WERI-Rb-1 (cell line): Measurements from ENCODE around the gene IGFLR1.

ENCODE experiments used
- DNase-seq: peaks from one replicate; pipeline ENCODE4 v3.0.0-alpha.2; 2020
- H3K27ac ChIP-seq: fragments of 250-450 bp; sonication (Bioruptor Pico); 2 replicates; pipeline ENCODE4 v1.5.1; 2020; ENCODE audit warnings: mild to moderate bottlenecking, moderate library complexity
- H3K27me3 ChIP-seq: fragments of 250-450 bp; sonication (Bioruptor Pico); 2 replicates; pipeline ENCODE4 v1.5.1; 2021; ENCODE audit warnings: mild to moderate bottlenecking, low read depth, moderate library complexity; ENCODE audit not compliant: insufficient read depth, severe bottlenecking
- H3K36me3 ChIP-seq: fragments of 250-450 bp; sonication (Bioruptor Pico); 2 replicates; pipeline ENCODE4 v1.5.1; 2020; ENCODE audit warnings: mild to moderate bottlenecking, moderate library complexity
- H3K4me3 ChIP-seq: 2 replicates; pipeline ENCODE4 v1.5.1; 2011; ENCODE audit warnings: low read depth, mild to moderate bottlenecking, control low read depth, low read length
- H3K9me3 ChIP-seq: fragments of 250-450 bp; sonication (Bioruptor Pico); 2 replicates; pipeline ENCODE4 v1.5.1; 2021; ENCODE audit warnings: mild to moderate bottlenecking, moderate library complexity; ENCODE audit not compliant: severe bottlenecking
- CTCF ChIP-seq: IDR thresholded peaks from 2 replicates; pipeline ENCODE4 v1.5.1; 2011; ENCODE audit warnings: low read depth, mild to moderate bottlenecking, control low read depth, inconsistent platforms, low read length

The IGFLR1 gene

GRCh38 chr19:35743640-35744429, 1.6 kb upstream of the IGFLR1 start:
- Histone ChIP-seq H3K36me3 (peaks cover 12% of the 10 kb centered on the region), H3K9me3 (no peaks in the 10 kb centered on the region), H3K27ac (no peak overlapping the region), H3K27me3 (no peaks in the 10 kb centered on the region), H3K4me3 (no peak overlapping the region)
- no peak for TF ChIP-seq CTCF
- DNase-seq = no peak

DNA sequence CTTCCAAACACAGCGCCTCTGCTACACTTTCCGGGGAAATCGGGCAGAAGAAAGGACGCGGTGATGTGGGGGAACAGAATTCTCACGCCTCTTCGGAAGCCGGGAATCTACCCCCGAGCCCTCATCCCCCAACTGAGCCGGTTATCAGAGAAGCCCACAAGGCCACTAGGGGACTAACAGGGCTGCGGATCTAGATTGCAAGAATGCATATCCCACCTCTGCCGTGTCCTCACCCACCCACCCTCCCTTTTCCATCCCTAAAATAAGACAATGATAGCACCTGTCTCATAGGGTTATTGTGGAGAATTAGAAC, 1.1 kb downstream of the IGFLR1 start:
- no peak for TF ChIP-seq CTCF
- Histone ChIP-seq H3K36me3 (peaks cover 37% of the 10 kb centered on the region), H3K27me3 (no peaks in the 10 kb centered on the region), H3K4me3 (peak overlapping the region; percentile 72), H3K9me3 (no peaks in the 10 kb centered on the region), H3K27ac (peak overlapping the region; percentile 91)
- no peak for DNase-seq

- peak overlapping the region; percentile 91 for H3K27ac ChIP-seq
- peak; percentile 99 for DNase-seq
- peaks cover 43% of the 10 kb centered on the region for H3K36me3 ChIP-seq
- no peaks in the 10 kb centered on the region for H3K27me3 ChIP-seq
- no peaks in the 10 kb centered on the region for H3K9me3 ChIP-seq
- no peak; the same call in 1 of the 2 replicates for TF ChIP-seq CTCF
- peak overlapping the region; percentile 72 for H3K4me3 ChIP-seq
Measured at GRCh38 chr19:35740423-35741202, 1.6 kb downstream of the IGFLR1 start.

DNA sequence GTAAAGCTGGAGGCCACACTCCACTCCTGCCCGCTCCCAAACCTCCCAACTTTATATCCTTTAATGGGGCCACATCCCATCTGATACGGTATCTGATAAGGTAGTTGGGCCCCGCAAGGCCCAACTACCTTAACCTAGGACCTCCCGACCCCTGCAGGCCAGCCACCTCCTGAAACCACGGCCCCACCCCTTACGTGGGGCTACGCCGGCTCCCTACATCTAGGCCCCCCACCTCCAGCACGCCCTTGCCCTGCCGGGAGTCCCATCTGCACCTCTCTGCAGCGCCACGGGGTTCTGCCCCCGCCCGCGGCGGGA, 2.2 kb downstream of the IGFLR1 start:
- no peak for TF ChIP-seq CTCF
- peaks cover 45% of the 10 kb centered on the region for H3K36me3 ChIP-seq
- no peaks in the 10 kb centered on the region for H3K9me3 ChIP-seq
- no peaks in the 10 kb centered on the region for H3K27me3 ChIP-seq
- peak overlapping the region; percentile 72 for H3K4me3 ChIP-seq
- peak overlapping the region; percentile 79 for H3K27ac ChIP-seq
- DNase-seq = no peak

GRCh38 chr19:35739275-35740107, 2.8 kb downstream of the IGFLR1 start:
- no peaks in the 10 kb centered on the region for H3K27me3 ChIP-seq
- no peak for DNase-seq
- no peak for TF ChIP-seq CTCF
- H3K36me3 ChIP-seq = peaks cover 49% of the 10 kb centered on the region
- H3K4me3 ChIP-seq = peak overlapping the region; percentile 72
- H3K27ac ChIP-seq = peak overlapping the region; percentile 79
- H3K9me3 ChIP-seq = no peaks in the 10 kb centered on the region
